Right ventricle myocardium inferior (tissue), 1 donor: ENCODE measurements around the gene C3orf33. TPM values are rescaled to one million over a fixed set of nuclear protein-coding genes. Genes with fewer than 3 reads are reported as not detected.
A peak's percentile ranks its signal among the peaks of the same experiment; 100 is the strongest.
"Not testable (repeated sequence)": the region's sequence is repeated elsewhere in the genome, so short reads cannot be mapped to it uniquely, and the experiment has no call there.

ENCODE experiments used
- ATAC-seq: fragments of 200-7000 bp; cut with Tn5 transposase; one replicate; pipeline ENCODE4 v1.9.1; 2020; ENCODE audit warnings: mild to moderate bottlenecking, moderate library complexity
- DNase-seq: peaks from one replicate; pipeline ENCODE4 v3.0.0; 2021; ENCODE audit errors: missing footprints
- intact Hi-C: fragments of 100-400 bp; cut with DNase I; formaldehyde crosslinking; loops from one replicate; pipeline ENCODE4 v1.11.0; 2022
- long read RNA-seq: library from polyadenylated mRNA; unstranded; transcript quantifications from one replicate; pipeline ENCODE4 v2.0.0, GENCODE V29; 2021
- total RNA-seq: library from RNA; stranded (reverse); fragmentation: NEBNext Ultra II Directional; extraction: Animal tissue kit (Norgen Biotek cat#: 25700); gene quantifications from one replicate; pipeline ENCODE4 v1.2.1, GENCODE V29; 2021
- donor health status: DM: no; HTN: yes; CAD: no; lungs with severe emphysema.

C3orf33 gene
- 6.6 TPM for total RNA-seq
- long read RNA-seq, partial matches to known transcripts = 0 of 2 reads
- long read RNA-seq, other reads (novel, unspliced or antisense) = 0 of 2 reads

- DNase-seq = peak; percentile 88
- intact Hi-C loops = loop anchor here (5.0 kb wide), 1 partner anchor 66 kb away; the partner anchor contains the start of gene GMPS
- ATAC-seq = peak; percentile 97
Measured at GRCh38 chr3:155805802-155806618, at the start of gene C3orf33. Gene C3orf33, minus strand, starts transcription at chr3:155806278. Its CDS starts 26 bp downstream, at chr3:155806252.

GRCh38 chr3:155854141-155854940 is 48.3 kb upstream of the C3orf33 start, which contains the start of gene SLC33A1:
Gene SLC33A1, minus strand, starts transcription at chr3:155854427. Its CDS starts 430 bp downstream, at chr3:155853997.
- ATAC-seq = peak; percentile 99
- intact Hi-C loops = loop anchor here (1.0 kb wide), 1 partner anchor 16 kb away; the partner anchor contains the start of gene GMPS
- DNase-seq = peak; percentile 99

GRCh38 chr3:155853214-155854140 is 47.4 kb upstream of the C3orf33 start:
- no peak for DNase-seq

GRCh38 chr3:155852341-155852740 is 46.3 kb upstream of the C3orf33 start:
- intact Hi-C loops = no loop called here
- no peak for ATAC-seq

More at GRCh38 chr3:155853214-155854140, 47.4 kb upstream of the C3orf33 start:
- intact Hi-C loops = loop anchor here (1.0 kb wide), 2 partner anchors 17 to 45 kb away; partner anchors contain the start of gene GMPS
- no peak for ATAC-seq

GRCh38 chr3:155849404-155849803 is 43.3 kb upstream of the C3orf33 start:
- ATAC-seq, DNase-seq, intact Hi-C loops: not testable (repeated sequence)

More at GRCh38 chr3:155852341-155852740, 46.3 kb upstream of the C3orf33 start:
- DNase-seq = no peak

- intact Hi-C loops = no loop called here
- ATAC-seq (no peak), DNase-seq (no peak)
Measured at GRCh38 chr3:155847993-155848392, 41.9 kb upstream of the C3orf33 start.

GRCh38 chr3:155846119-155846518 is 40.0 kb upstream of the C3orf33 start:
- no peak for DNase-seq

GRCh38 chr3:155843569-155843968 is 37.5 kb upstream of the C3orf33 start:
- intact Hi-C loops = no loop called here
- DNase-seq = no peak
- ATAC-seq = no peak

More at GRCh38 chr3:155846119-155846518, 40.0 kb upstream of the C3orf33 start:
- no peak for ATAC-seq
- intact Hi-C loops = no loop called here

- ATAC-seq = no peak
- no peak for DNase-seq
- intact Hi-C loops = no loop called here
Measured at GRCh38 chr3:155835341-155836071, 29.4 kb upstream of the C3orf33 start.

- intact Hi-C loops, DNase-seq, ATAC-seq: not testable (repeated sequence)
Measured at GRCh38 chr3:155828490-155829098, 22.5 kb upstream of the C3orf33 start.

- ATAC-seq (no peak), DNase-seq (no peak)
- intact Hi-C loops = no loop called here
Measured at GRCh38 chr3:155815030-155815545, 9.0 kb upstream of the C3orf33 start.

- ATAC-seq, DNase-seq, intact Hi-C loops: not testable (repeated sequence)
Measured at GRCh38 chr3:155813224-155813623, 7.1 kb upstream of the C3orf33 start.

GRCh38 chr3:155809181-155809580 is 3.1 kb upstream of the C3orf33 start:
- intact Hi-C loops = loop anchor here (5.0 kb wide), 1 partner anchor 63 kb away; the partner anchor contains the start of gene GMPS
- ATAC-seq (no peak), DNase-seq (no peak)

- intact Hi-C loops = loop anchor here (1.0 to 5.0 kb wide), 2 partner anchors 45 to 64 kb away; partner anchors contain the start of gene GMPS
- DNase-seq (no peak), ATAC-seq (peak; percentile 52)
Measured at GRCh38 chr3:155807823-155808222, 1.7 kb upstream of the C3orf33 start.

- DNase-seq (no peak), ATAC-seq (peak; percentile 51)
- intact Hi-C loops = loop anchor here (5.0 kb wide), 1 partner anchor 67 kb away; the partner anchor contains the start of gene GMPS
Measured at GRCh38 chr3:155805204-155805801, 775 bp downstream of the C3orf33 start.

GRCh38 chr3:155804323-155804722 is 1.8 kb downstream of the C3orf33 start:
- no peak for ATAC-seq
- intact Hi-C loops = no loop called here
- no peak for DNase-seq
